ENCODE results near the gene ELMOD2. TPM values are rescaled to one million over a fixed set of nuclear protein-coding genes. Genes with fewer than 3 reads are reported as not detected.

The ELMOD2 gene
- total and polyA plus RNA-seq, 2 of the 13 experiments (the other 11 are each of a cell fraction or from before 2014, with no cell fraction given): 10.2 to 38.1 TPM

GRCh38 chr4:140568507-140569306, 44.7 kb downstream of the ELMOD2 start, which contains the start of gene UCP1 (continued):
- TF ChIP-seq NR1H2 (CRISPR knock-in tag; IDR thresholded peaks at IDR 0.05; ENCODE audit: borderline replicate concordance, low read depth): no peak
- no peak for TF ChIP-seq SMC3 (IDR thresholded peaks at IDR 0.05; ENCODE audit: low read length)
- no peak for TF ChIP-seq HOXA3 (CRISPR knock-in tag; IDR thresholded peaks at IDR 0.05)
- TF ChIP-seq RXRA (CRISPR knock-in tag; IDR thresholded peaks at IDR 0.05): peak; percentile 23; the same call in 1 of the 2 replicates
- TF ChIP-seq, protein P1, sequence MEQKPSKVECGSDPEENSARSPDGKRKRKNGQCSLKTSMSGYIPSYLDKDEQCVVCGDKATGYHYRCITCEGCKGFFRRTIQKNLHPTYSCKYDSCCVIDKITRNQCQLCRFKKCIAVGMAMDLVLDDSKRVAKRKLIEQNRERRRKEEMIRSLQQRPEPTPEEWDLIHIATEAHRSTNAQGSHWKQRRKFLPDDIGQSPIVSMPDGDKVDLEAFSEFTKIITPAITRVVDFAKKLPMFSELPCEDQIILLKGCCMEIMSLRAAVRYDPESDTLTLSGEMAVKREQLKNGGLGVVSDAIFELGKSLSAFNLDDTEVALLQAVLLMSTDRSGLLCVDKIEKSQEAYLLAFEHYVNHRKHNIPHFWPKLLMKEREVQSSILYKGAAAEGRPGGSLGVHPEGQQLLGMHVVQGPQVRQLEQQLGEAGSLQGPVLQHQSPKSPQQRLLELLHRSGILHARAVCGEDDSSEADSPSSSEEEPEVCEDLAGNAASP (CRISPR knock-in tag; IDR thresholded peaks at IDR 0.05; ENCODE audit: borderline replicate concordance): no peak
- TF ChIP-seq FLYWCH1 (CRISPR knock-in tag; IDR thresholded peaks at IDR 0.05): no peak
- TF ChIP-seq ZNF512B (CRISPR knock-in tag; IDR thresholded peaks at IDR 0.05; ENCODE audit: borderline replicate concordance): peak; percentile 45; the same call in 1 of the 2 replicates
- TF ChIP-seq FOXA1 (IDR thresholded peaks at IDR 0.05): no peak
- no peak for TF ChIP-seq FOXA1 (CRISPR knock-in tag; IDR thresholded peaks at IDR 0.05)
- TF ChIP-seq BHLHE40 (IDR thresholded peaks at IDR 0.05; ENCODE audit: low read length): peak; percentile 56; the same call in 1 of the 2 replicates
- TF ChIP-seq ZNF556 (CRISPR knock-in tag; IDR thresholded peaks at IDR 0.05; ENCODE audit: borderline replicate concordance): 0 out of 2 replicates have a peak, but pooled peaks have one; percentile 25
- peak; percentile 61 for TF ChIP-seq ZNF777 (CRISPR knock-in tag; IDR thresholded peaks at IDR 0.05)
- TF ChIP-seq ZKSCAN1 (IDR thresholded peaks at IDR 0.05; ENCODE audit: low read length): no peak
- TF ChIP-seq SALL2 (CRISPR knock-in tag; IDR thresholded peaks at IDR 0.05): 0 out of 2 replicates have a peak, but pooled peaks have one; percentile 21
- peak; percentile 85; the same call in 1 of the 2 replicates for TF ChIP-seq MTF2 (CRISPR knock-in tag; IDR thresholded peaks at IDR 0.05; ENCODE audit: borderline replicate concordance)
- 0 out of 2 replicates have a peak, but pooled peaks have one; percentile 5 for TF ChIP-seq BCL6 (CRISPR knock-in tag; IDR thresholded peaks at IDR 0.05)
- 0 out of 2 replicates have a peak, but pooled peaks have one; percentile 49 for TF ChIP-seq ZSCAN29 (CRISPR knock-in tag; conservative IDR thresholded peaks at IDR 0.05)
- TF ChIP-seq HMGA1 (CRISPR knock-in tag; conservative IDR thresholded peaks at IDR 0.05): no peak
- peak; percentile 13; the same call in 1 of the 2 replicates for TF ChIP-seq ARID5B (CRISPR knock-in tag; IDR thresholded peaks at IDR 0.05)
- no peak for TF ChIP-seq RBM39 (IDR thresholded peaks at IDR 0.05; ENCODE audit: low read depth, low read length, poor library complexity, severe bottlenecking)
- no peak for TF ChIP-seq U2AF1 (optimal IDR thresholded peaks at IDR 0.05; ENCODE audit: low read depth, low read length)
- TF ChIP-seq ZFYVE20 (CRISPR knock-in tag; IDR thresholded peaks at IDR 0.05; ENCODE audit: borderline replicate concordance, low read depth): no peak
- TF ChIP-seq ZFY (CRISPR knock-in tag; IDR thresholded peaks at IDR 0.05): no peak; the same call in 1 of the 2 replicates
